ENCODE measurements around the gene NKX6-1.
A peak's percentile ranks its signal among the peaks of the same experiment; 100 is the strongest.

Gene NKX6-1

DNA sequence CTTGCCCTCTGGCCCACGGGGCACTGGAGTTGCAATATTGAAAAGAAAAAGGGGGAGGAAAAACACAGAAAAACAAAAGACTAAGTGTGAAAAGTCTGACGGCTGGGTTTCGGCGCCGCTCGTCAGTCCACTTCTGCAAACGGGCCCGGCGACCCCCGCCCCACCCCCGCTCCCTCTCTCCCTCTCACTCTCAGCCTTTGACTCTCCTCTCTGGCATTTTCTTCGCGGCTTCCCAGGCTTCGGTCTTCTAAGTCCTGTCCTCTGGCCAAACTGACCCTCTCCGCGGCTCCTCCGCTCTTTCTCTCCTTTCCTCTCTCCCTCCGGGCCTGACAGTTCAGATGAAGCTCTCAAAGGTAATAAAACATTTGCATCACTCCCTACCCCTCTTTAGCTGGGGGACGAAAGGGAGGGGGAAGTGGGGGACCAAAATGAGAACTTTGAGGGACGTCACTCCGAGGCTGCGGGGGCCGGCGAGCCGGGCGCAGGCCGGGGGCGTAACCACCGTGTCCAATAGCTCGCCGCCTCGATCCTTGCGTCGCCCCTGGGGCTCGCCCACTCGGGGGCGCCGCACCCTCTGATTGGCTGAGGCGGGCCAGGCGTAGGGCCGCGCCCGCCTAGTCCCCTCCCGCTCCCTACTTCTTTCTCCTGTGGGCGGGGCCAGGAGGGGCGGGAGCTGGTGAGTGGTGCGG is at the start of gene NKX6-1:
TSS of gene NKX6-1 (minus strand) at position 358 of the 689 bp plus-strand sequence. CDS start 1,064 bp downstream, outside the sequence.
- no peak within 1 kb of the TSS for H3K27ac ChIP-seq
- DNase-seq (ENCODE audit: low read depth, low spot score) = no peak

DNA sequence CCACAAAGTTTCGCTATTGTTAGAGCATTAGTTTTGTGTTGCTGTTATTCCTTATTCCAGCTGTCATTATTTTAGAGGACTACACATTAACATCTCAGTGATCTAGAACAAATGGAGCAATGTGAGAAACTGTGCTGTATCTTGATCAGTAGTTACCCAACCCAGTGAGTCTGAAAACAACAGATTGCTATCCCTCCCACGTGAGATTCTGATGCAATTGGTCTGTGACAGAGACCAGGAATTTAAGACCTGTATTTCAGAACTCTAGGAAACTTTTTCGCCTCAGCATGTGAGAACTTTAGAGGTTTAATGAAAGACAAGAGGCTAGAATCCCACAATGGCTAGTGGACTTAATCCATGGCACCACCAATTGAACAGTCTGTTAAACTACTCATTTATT is 48.1 kb upstream of the NKX6-1 start:
- no peak for DNase-seq (ENCODE audit: low read depth, low spot score)
- H3K27ac ChIP-seq = no peak overlapping the region

- no peak for DNase-seq (ENCODE audit: low read depth, low spot score)
- H3K27ac ChIP-seq = no peak overlapping the region
Measured at GRCh38 chr4:84545093-84545492, 46.0 kb upstream of the NKX6-1 start.

DNA sequence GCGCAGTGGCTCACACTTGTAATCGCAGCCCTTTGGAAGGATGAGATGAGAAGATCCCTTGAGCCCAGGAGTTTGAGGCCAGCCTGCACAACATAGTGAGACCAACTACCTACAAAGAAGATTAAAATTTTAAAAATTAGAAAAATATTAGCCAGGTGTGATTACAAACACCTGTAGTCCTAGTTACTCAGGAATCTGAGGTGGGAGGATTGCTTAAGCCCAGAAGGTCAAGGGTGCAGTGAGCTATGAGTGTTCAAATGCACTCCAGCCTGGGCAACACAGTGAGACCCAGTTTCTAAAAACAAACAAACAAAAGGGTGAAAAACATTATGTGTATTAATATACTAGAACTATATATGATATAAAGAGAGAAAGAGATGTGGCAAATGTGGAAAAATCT is 36.8 kb upstream of the NKX6-1 start:
- no peak for DNase-seq (ENCODE audit: low read depth, low spot score)

GRCh38 chr4:84531689-84532088 is 32.6 kb upstream of the NKX6-1 start:
- no peak overlapping the region for H3K27ac ChIP-seq
- no peak for DNase-seq (ENCODE audit: low read depth, low spot score)

More for the DNA sequence above, 36.8 kb upstream of the NKX6-1 start:
- H3K27ac ChIP-seq = no peak overlapping the region

GRCh38 chr4:84530871-84531270 is 31.8 kb upstream of the NKX6-1 start:
- H3K27ac ChIP-seq = no peak overlapping the region
- peak; percentile 14 for DNase-seq (ENCODE audit: low read depth, low spot score)

DNA sequence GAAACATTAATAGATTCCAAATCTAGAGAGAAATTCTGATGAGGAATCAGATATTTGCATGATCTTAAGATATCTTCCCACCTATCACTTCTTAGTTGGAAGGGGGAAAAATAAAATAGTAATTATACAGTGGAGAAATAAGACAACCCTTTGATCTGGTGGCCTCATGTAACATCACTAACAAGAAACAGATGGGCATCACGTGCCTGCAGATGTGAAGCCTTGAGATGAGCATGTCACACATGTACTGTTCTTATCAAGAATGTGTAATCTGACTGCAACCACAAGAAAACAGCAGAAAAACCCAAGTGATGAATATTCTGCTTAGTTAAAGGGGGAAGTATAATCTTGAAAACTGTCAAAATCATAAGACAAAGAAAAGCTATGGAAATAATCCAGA is 31.4 kb upstream of the NKX6-1 start:
- DNase-seq (ENCODE audit: low read depth, low spot score) = no peak
- H3K27ac ChIP-seq = no peak overlapping the region

- H3K27ac ChIP-seq = no peak overlapping the region
- DNase-seq (ENCODE audit: low read depth, low spot score) = no peak
Measured at GRCh38 chr4:84529169-84529751, 30.2 kb upstream of the NKX6-1 start.

DNA sequence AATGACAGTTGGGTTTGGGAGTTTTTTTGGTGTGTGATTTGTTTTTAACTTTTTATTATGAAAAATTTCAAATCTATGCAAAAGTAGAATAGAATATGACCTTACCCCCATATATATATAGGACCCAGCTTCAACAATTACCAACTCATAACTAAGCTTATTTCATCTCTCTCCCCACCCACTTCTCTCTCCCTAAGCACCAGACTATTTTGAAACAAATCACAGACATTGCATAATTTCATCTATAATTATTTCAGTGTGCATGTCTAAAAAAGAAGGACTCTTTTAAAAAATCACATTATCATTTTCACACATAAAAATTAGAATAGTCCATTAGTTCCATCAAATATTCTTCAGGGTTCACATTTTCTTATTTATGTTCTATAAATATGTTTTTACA is 28.3 kb upstream of the NKX6-1 start:
- H3K27ac ChIP-seq = no peak overlapping the region
- no peak for DNase-seq (ENCODE audit: low read depth, low spot score)

DNA sequence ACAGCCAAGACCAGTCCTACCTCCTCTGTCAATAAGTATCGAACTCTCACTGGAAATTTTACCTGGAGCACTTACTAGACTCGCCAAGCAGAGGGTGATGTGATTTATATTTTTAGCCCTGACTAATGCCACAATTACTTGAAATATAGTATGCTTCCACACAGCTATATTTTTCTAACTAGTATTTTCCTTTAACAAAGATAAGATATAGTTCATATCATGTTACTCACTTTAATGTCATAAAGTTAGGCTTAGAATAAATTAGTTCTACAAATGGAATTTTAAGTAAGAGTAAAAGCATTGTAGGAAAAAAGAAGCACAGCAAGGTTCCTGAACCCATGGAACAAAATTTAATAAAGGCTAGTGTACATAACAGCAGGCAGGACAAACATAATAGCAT is 16.0 kb upstream of the NKX6-1 start:
- DNase-seq (ENCODE audit: low read depth, low spot score) = no peak
- no peak overlapping the region for H3K27ac ChIP-seq

- H3K27ac ChIP-seq = no peak overlapping the region
- no peak for DNase-seq (ENCODE audit: low read depth, low spot score)
Measured at GRCh38 chr4:84512277-84512676, 13.2 kb upstream of the NKX6-1 start.

DNA sequence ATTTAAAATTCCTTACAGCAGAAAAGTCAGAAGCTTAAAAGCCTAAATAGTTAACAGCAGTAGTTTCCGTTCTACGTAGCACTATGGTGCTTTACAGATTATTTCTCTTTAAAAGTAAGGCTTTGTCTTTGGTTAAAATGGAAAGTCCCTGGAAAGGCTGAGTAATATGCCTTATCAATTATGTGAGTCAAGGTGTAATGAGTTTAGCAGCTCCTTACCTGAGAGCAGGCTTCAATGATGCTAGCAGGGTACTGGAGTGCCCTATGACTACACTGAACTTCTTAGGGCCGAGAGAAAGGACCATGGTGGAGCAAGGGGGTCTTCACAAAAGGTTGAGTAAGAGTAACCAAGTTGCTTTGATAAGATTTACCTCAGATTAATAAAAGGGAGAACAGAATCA is 12.6 kb upstream of the NKX6-1 start:
- no peak for DNase-seq (ENCODE audit: low read depth, low spot score)
- no peak overlapping the region for H3K27ac ChIP-seq

DNA sequence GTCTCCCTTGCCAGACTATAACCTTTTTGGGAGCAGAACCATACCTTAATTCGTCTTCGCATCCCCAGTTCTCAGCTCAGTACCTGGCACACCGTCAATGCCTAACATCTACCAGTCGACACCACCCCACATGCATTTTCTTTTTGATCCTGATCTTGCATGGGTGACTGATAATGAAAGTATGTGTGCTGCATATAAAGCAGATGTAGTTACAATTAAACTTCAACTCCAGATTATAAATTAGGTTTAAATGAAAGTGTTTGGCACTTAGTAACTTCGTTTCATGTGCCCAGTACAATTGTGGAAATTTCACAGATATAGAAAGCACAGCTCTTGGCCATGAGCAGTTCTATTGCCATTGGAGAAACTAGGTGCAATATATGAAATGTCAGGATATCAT is 8.8 kb upstream of the NKX6-1 start:
- no peak for DNase-seq (ENCODE audit: low read depth, low spot score)
- no peak overlapping the region for H3K27ac ChIP-seq

- DNase-seq (ENCODE audit: low read depth, low spot score) = no peak
- H3K27ac ChIP-seq = no peak overlapping the region
Measured at GRCh38 chr4:84504821-84505220, 5.7 kb upstream of the NKX6-1 start.

DNA sequence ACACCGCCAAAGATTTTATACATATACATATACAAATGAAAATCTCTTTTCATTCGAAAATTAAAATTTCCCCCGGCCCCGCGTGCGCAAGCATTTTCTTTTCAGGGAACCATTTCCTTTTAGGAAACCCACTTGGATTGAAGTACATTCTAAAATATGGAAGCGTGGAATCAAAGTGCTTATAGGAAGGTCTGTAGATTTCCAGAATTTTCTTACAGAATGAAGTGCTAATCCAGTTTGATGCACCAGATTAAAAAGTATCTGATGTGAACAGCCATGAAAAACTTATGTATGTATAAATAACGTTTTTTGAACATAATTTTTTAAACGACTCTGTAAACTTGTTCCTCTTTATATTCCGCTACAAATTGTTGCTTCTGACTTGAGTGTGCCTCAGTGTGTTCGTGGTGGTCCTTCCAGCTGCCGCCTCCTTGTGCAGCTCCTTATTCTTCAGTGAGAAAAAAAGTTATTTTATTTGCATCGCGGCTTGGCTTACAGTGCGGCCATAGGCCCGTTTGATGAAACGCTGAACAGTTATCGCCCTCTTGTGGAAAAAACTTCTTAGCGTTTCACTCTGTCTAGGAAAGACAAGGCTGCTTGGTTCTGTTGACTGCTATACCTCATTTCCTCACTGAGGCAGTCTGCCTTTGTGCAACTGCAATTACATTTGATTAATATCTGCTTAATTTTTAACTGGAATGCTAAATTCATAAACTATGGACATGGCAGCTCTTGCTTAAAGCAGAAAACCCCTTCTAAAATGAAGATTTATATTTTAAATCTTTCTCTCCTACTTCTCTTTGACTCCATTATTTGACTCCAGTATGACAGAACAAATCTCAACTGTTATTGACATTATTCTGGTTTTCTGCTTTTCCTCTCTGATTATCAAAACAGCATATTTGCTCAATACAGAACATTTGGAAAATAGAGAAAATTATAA is 4.7 kb upstream of the NKX6-1 start:
- peak; percentile 2 for DNase-seq (ENCODE audit: low read depth, low spot score)
- no peak overlapping the region for H3K27ac ChIP-seq

DNA sequence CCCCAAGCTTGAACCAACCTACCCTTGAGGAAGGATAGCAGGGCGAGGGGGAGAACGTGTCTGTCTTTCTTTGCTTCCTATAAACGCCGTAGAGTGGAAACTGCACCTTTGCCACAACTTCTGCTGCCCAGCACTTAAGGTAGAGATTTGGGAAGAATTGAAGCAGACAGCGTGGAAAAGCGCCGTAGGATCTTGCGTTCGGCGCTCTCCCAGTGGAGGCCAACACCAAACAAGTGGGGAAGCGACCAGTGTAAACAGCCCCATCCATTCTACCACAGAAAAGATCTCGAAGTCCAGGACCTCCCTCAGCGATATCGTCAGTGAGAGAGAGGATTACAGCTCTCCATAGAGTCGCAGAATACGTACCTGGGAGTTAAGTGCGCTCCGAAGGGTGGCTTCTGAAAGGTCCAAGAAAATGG is 3.9 kb upstream of the NKX6-1 start:
- DNase-seq (ENCODE audit: low read depth, low spot score) = no peak
- H3K27ac ChIP-seq = no peak overlapping the region

DNA sequence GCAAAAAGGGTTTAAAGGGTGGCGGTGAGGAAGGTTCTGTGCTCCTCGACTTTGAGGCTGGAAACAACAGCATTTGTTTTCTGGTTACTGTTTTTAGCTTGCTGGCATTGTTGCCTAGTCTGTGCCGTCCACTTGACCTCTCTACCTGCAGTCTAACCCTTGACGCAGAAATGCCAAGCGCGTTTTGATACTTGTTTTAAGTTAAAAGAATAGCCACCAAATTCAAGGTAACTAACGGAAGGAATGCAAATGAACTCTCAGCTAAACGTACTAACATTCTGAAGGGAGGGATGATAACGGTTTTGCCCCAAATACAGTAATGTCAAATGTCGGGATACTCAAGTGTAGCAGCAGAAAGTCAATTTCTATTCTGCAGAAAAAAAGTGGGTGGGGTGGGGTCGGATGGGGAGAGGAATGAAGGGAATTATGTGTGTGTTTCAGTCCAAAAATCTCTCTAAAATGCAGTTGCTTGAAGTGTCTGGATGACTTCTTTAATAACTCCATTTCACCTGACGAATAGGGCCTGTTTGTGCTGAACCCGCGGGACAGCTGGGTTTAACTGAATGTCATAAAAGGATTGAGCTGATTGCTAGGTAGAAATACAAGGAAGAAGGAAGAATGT is 3.4 kb upstream of the NKX6-1 start:
- DNase-seq (ENCODE audit: low read depth, low spot score) = no peak
- no peak overlapping the region for H3K27ac ChIP-seq

DNA sequence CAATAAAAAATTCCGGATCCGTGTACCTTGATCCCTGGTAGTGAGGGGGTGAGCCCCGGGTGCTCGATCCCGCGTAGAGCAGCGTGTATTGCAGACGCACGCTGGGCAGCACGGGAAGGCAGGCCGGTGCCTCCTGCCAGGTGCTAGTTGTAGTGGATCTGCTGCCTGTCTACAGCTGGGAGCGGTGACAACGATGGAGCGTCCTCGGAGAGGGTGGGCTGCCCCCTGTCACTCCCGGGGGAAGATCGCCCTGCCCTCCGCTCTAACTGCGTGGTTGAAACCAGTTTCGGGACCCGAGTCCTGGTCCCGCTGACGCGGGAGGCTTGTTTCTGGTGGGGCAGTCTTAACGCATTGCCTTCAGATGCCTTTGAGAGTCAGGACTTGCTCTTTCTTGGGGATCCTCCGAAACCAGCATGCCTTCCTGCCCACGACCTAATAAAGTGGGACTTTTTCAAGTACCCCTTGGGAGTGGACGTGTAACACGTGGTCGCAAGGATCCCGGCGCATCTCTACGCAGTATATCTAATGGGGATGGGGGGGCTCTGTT is 2.7 kb upstream of the NKX6-1 start:
- DNase-seq (ENCODE audit: low read depth, low spot score) = no peak
- H3K27ac ChIP-seq = no peak overlapping the region

- H3K27ac ChIP-seq = no peak overlapping the region
Measured at GRCh38 chr4:84501202-84501503, 2.1 kb upstream of the NKX6-1 start.

DNA sequence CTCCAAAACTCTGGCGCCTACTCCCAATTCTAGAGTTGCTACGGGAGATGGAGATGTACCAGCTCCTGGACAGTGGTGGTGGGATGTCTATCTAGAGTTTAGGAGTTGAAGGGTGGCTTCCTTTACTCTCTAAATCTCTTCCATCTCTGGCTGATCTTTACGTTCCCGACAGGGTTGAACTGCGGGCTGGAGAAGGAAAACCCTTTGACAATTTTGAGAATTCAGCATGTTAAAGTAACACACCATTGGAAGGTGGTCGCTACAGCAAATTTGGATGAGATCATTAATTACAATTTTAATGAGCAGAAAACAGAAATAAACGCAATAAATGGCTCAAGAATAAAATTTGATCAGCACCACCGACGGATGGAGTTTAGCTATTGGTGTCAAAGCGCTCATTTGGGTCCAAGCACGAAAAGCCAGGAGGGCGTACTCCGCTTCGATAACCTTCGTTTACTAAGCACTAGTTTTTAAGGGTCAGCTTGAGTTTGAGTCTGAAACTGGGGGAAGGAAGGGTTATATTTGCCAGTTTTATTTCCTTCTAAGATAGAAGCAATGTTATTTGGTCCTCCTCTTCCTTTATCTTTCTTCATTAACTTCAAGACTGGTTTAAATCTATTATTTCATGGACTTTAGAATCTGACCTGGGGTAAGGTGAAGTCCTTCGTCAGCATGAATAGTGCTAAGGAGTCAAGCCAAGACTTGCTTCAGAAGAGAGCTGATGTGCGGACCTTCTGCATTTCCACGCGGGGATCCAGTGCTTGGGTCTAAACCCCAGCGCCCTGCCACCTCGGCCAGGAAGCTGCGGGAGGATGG is 1.5 kb upstream of the NKX6-1 start:
- no peak for DNase-seq (ENCODE audit: low read depth, low spot score)
- H3K27ac ChIP-seq = no peak overlapping the region

More at GRCh38 chr4:84501202-84501503, 2.1 kb upstream of the NKX6-1 start:
- DNase-seq (ENCODE audit: low read depth, low spot score) = no peak
